DND-41 (cell line): Measurements from ENCODE around the gene KLHL11.
"Not testable (repeated sequence)": the region's sequence is repeated elsewhere in the genome, so short reads cannot be mapped to it uniquely, and the experiment has no call there.

Experiments
- ATAC-seq: fragments of 200-7000 bp; cut with Tn5 transposase; 3 replicates; pipeline ENCODE4 v1.9.1; 2021; ENCODE audit warnings: low read depth; ENCODE audit not compliant: insufficient read depth
- DNase-seq: peaks from one replicate; pipeline ENCODE4 v3.0.0-alpha.2; 2020
- H2AFZ ChIP-seq: 2 replicates; pipeline ENCODE4 v1.6.0; 2012; ENCODE audit warnings: low read depth, low read length
- H3K27ac ChIP-seq: 2 replicates; pipeline ENCODE4 v1.5.1; 2012; ENCODE audit warnings: low read length, inconsistent platforms
- H3K27me3 ChIP-seq: fragments of 200-600 bp; sonication (generic); 2 replicates; pipeline ENCODE4 v1.6.0; 2012; ENCODE audit warnings: low read length, mild to moderate bottlenecking, inconsistent platforms; ENCODE audit not compliant: insufficient read depth, poor library complexity
- H3K36me3 ChIP-seq: 2 replicates; pipeline ENCODE4 v1.5.1; 2012; ENCODE audit warnings: low read length, inconsistent platforms; ENCODE audit not compliant: insufficient read depth
- H3K4me1 ChIP-seq: 2 replicates; pipeline ENCODE4 v1.5.1; 2012; ENCODE audit warnings: mild to moderate bottlenecking, low read length; ENCODE audit not compliant: insufficient read depth
- H3K4me2 ChIP-seq: 2 replicates; pipeline ENCODE4 v1.6.0; 2012; ENCODE audit warnings: mild to moderate bottlenecking, moderate library complexity, low read length, inconsistent platforms; ENCODE audit not compliant: insufficient read depth
- H3K4me3 ChIP-seq, 2 experiments: fragments of 200-600 bp in 1 of 2; shearing (Covaris generic) in 1 of 2; 2 replicates each; pipeline ENCODE4 v1.5.1; 2012 to 2016; ENCODE audit warnings: inconsistent platforms in 2 of 2, low read length in 2 of 2, mild to moderate bottlenecking in 2 of 2, low read depth in 1 of 2, moderate library complexity in 1 of 2
- H3K79me2 ChIP-seq: 2 replicates; pipeline ENCODE4 v1.6.0; 2012; ENCODE audit warnings: low read length, inconsistent platforms; ENCODE audit not compliant: insufficient read depth
- H3K9ac ChIP-seq: 2 replicates; pipeline ENCODE4 v1.6.0; 2012; ENCODE audit warnings: low read depth, mild to moderate bottlenecking, inconsistent platforms, low read length, moderate library complexity
- H3K9me3 ChIP-seq: 2 replicates; pipeline ENCODE4 v1.5.1; 2012; ENCODE audit warnings: low read length, moderate library complexity, mild to moderate bottlenecking, inconsistent platforms; ENCODE audit not compliant: insufficient read depth, severe bottlenecking
- H4K20me1 ChIP-seq: 2 replicates; pipeline ENCODE4 v1.6.0; 2012; ENCODE audit warnings: low read length; ENCODE audit not compliant: insufficient read depth
- CTCF ChIP-seq: IDR thresholded peaks from 2 replicates; pipeline ENCODE4 v1.5.1; 2012; ENCODE audit warnings: borderline replicate concordance, low read length, moderate library complexity, mild to moderate bottlenecking; ENCODE audit not compliant: poor library complexity, severe bottlenecking; ENCODE audit errors: extremely low read depth
- EZH2 ChIP-seq: IDR thresholded peaks from 3 replicates; pipeline ENCODE4 v1.6.1; 2012; ENCODE audit warnings: borderline replicate concordance, low read depth, mild to moderate bottlenecking, moderate library complexity, low read length, inconsistent platforms; ENCODE audit not compliant: severe bottlenecking

Gene KLHL11

GRCh38 chr17:41885733-41886132 lies 20.5 kb upstream of the KLHL11 start:
- Histone ChIP-seq H3K9me3 (no peaks in the 10 kb centered on the region), H3K27me3 (no peaks in the 10 kb centered on the region), H3K9ac (no peak overlapping the region), H3K4me3 (no peak overlapping the region), H2AFZ (no peak overlapping the region), H3K4me1 (no peaks in the 10 kb centered on the region), H3K36me3 (peaks cover 93% of the 10 kb centered on the region), H3K79me2 (peaks cover 3% of the 10 kb centered on the region), H3K4me2 (no peak overlapping the region), H3K27ac (no peak overlapping the region), H4K20me1 (peaks cover 14% of the 10 kb centered on the region)
- peak; percentile 42 for TF ChIP-seq CTCF
- no peak for TF ChIP-seq EZH2
- no peak for DNase-seq
- ATAC-seq, result no peak

- no peak overlapping the region for H3K27ac ChIP-seq
- H2AFZ ChIP-seq, result no peak overlapping the region
- peaks cover 7% of the 10 kb centered on the region for H4K20me1 ChIP-seq
- H3K79me2 ChIP-seq, result peaks cover 3% of the 10 kb centered on the region
- H3K27me3 ChIP-seq, result no peaks in the 10 kb centered on the region
- no peak for DNase-seq
- no peak overlapping the region for H3K4me2 ChIP-seq
- H3K36me3 ChIP-seq, result peaks cover 97% of the 10 kb centered on the region
- TF ChIP-seq CTCF, result no peak
- no peak for TF ChIP-seq EZH2
- ATAC-seq, result no peak
- no peaks in the 10 kb centered on the region for H3K9me3 ChIP-seq
- no peaks in the 10 kb centered on the region for H3K4me1 ChIP-seq
- H3K9ac ChIP-seq, result no peak overlapping the region
- H3K4me3 ChIP-seq, result no peak overlapping the region
Observed at GRCh38 chr17:41882756-41883155, 17.5 kb upstream of the KLHL11 start.

- TF ChIP-seq EZH2 (no peak), CTCF (no peak)
- Histone ChIP-seq H3K4me3 (no peak overlapping the region), H3K27me3 (no peaks in the 10 kb centered on the region), H2AFZ (no peak overlapping the region), H3K79me2 (no peaks in the 10 kb centered on the region; the same call in 1 of the 2 replicates), H3K4me2 (no peak overlapping the region), H3K36me3 (peaks cover 77% of the 10 kb centered on the region), H3K27ac (no peak overlapping the region), H3K4me1 (no peaks in the 10 kb centered on the region), H4K20me1 (no peaks in the 10 kb centered on the region; the same call in 1 of the 2 replicates), H3K9me3 (no peaks in the 10 kb centered on the region), H3K9ac (no peak overlapping the region)
- no peak for ATAC-seq
- DNase-seq, result no peak
Observed at GRCh38 chr17:41880130-41880529, 14.9 kb upstream of the KLHL11 start.

GRCh38 chr17:41874293-41874670 lies 9.1 kb upstream of the KLHL11 start:
- H3K4me2 ChIP-seq, H3K4me1 ChIP-seq, H3K4me3 ChIP-seq, DNase-seq, H3K27ac ChIP-seq, H3K79me2 ChIP-seq, H3K9ac ChIP-seq, ATAC-seq, H3K9me3 ChIP-seq, H3K27me3 ChIP-seq, H2AFZ ChIP-seq, H4K20me1 ChIP-seq: not testable (repeated sequence)
- peaks cover 74% of the 10 kb centered on the region for H3K36me3 ChIP-seq
